AG09319 (cell line): ENCODE measurements around the gene EPS15.

ENCODE experiments used
- DNase-seq: peaks from one replicate; pipeline ENCODE4 v3.0.0-alpha.2; 2010; ENCODE audit warnings: low read depth; ENCODE audit errors: extremely low read depth
- TF ChIP-seq, protein P1 (sequence below): IDR thresholded peaks from 2 replicates; pipeline ENCODE4 v1.5.1; 2011; ENCODE audit warnings: low read depth, mild to moderate bottlenecking, inconsistent platforms, low read length, moderate library complexity

The EPS15 gene

GRCh38 chr1:51518586-51519047, 449 bp downstream of the EPS15 start:
- TF ChIP-seq, protein P1, sequence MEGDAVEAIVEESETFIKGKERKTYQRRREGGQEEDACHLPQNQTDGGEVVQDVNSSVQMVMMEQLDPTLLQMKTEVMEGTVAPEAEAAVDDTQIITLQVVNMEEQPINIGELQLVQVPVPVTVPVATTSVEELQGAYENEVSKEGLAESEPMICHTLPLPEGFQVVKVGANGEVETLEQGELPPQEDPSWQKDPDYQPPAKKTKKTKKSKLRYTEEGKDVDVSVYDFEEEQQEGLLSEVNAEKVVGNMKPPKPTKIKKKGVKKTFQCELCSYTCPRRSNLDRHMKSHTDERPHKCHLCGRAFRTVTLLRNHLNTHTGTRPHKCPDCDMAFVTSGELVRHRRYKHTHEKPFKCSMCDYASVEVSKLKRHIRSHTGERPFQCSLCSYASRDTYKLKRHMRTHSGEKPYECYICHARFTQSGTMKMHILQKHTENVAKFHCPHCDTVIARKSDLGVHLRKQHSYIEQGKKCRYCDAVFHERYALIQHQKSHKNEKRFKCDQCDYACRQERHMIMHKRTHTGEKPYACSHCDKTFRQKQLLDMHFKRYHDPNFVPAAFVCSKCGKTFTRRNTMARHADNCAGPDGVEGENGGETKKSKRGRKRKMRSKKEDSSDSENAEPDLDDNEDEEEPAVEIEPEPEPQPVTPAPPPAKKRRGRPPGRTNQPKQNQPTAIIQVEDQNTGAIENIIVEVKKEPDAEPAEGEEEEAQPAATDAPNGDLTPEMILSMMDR = no peak
- DNase-seq = no peak

GRCh38 chr1:51518033-51518585, 957 bp downstream of the EPS15 start:
- no peak for DNase-seq

GRCh38 chr1:51517361-51518032, 1.6 kb downstream of the EPS15 start:
- no peak for DNase-seq
- TF ChIP-seq, protein P1 = no peak

More at GRCh38 chr1:51518033-51518585, 957 bp downstream of the EPS15 start:
- TF ChIP-seq, protein P1 = no peak

GRCh38 chr1:51516649-51517158, 2.4 kb downstream of the EPS15 start:
- DNase-seq = no peak
- TF ChIP-seq, protein P1 = no peak

DNA sequence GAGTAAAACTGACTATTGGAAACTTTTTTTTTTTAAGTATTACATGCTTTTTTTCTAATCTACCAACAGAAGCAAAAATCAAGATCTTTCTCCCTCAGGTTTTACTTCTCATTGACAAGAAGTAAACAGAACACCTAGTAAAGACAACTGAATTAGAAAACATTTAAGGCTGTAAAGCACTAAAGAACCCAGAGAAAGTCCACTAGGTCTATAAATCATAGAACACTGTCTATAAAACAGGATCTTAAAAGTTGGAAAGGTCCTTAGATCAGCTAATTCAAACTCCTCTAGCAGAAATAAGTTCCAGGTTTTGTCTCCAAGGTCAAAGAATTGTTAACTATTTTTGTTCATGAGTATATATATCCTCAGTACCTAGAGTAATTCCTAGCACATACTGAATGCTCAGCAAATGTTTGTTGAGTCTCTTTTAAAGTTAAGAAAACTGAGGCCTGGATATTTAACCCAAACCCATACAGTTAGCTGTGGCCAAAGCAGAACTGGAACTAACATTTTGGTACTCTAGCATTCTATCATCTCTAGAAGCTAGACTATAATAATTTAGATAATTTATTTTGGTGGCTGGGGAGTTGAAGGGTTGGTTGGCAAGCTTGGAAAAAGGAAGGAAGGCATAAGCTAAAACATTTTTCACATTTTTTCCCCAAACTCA, 3.0 kb downstream of the EPS15 start:
- TF ChIP-seq, protein P1 = no peak
- no peak for DNase-seq

- no peak for DNase-seq
Observed at GRCh38 chr1:51515312-51515960, 3.6 kb downstream of the EPS15 start.

More at GRCh38 chr1:51515312-51515960, 3.6 kb downstream of the EPS15 start:
- TF ChIP-seq, protein P1 = no peak
